Activated T-cell treated with anti-CD3 and anti-CD28 coated beads for 48 hours (primary cell): Measurements from ENCODE around the gene FREM2.

Experiments
- DNase-seq: peaks from one replicate; pipeline ENCODE4 v3.0.0-alpha.2; 2020; ENCODE audit warnings: low read depth

The FREM2 gene

GRCh38 chr13:38824342-38824741, 137.5 kb downstream of the FREM2 start:
- no peak for DNase-seq

GRCh38 chr13:38826182-38826813, 139.4 kb downstream of the FREM2 start:
- no peak for DNase-seq

GRCh38 chr13:38830442-38831045, 143.7 kb downstream of the FREM2 start:
- DNase-seq = no peak

GRCh38 chr13:38844581-38844980, 157.7 kb downstream of the FREM2 start:
- DNase-seq = no peak

GRCh38 chr13:38848360-38848759, 161.5 kb downstream of the FREM2 start:
- DNase-seq = no peak

- no peak for DNase-seq
These were observed 162.4 kb downstream of the FREM2 start for GRCh38 chr13:38849315-38849714.

- DNase-seq = no peak
These were observed 164.2 kb downstream of the FREM2 start for GRCh38 chr13:38850868-38851626.

GRCh38 chr13:38854226-38854625, 167.3 kb downstream of the FREM2 start:
- DNase-seq = no peak

GRCh38 chr13:38856065-38856464, 169.2 kb downstream of the FREM2 start:
- DNase-seq = no peak

- no peak for DNase-seq
These were observed 175.6 kb downstream of the FREM2 start for GRCh38 chr13:38862443-38862842.

GRCh38 chr13:38863536-38863935, 176.7 kb downstream of the FREM2 start:
- DNase-seq = no peak

GRCh38 chr13:38866649-38867048, 179.8 kb downstream of the FREM2 start:
- no peak for DNase-seq

GRCh38 chr13:38868399-38868798, 181.5 kb downstream of the FREM2 start:
- no peak for DNase-seq

GRCh38 chr13:38868870-38869269, 182.0 kb downstream of the FREM2 start:
- no peak for DNase-seq

- no peak for DNase-seq
These were observed 184.4 kb downstream of the FREM2 start for GRCh38 chr13:38871275-38871674.

- peak; percentile 25 for DNase-seq
These were observed 185.8 kb downstream of the FREM2 start for GRCh38 chr13:38872693-38873092.

- DNase-seq = no peak
These were observed 188.5 kb downstream of the FREM2 start for GRCh38 chr13:38875186-38875875.

- no peak for DNase-seq
These were observed 192.4 kb downstream of the FREM2 start for GRCh38 chr13:38879278-38879677.

GRCh38 chr13:38879786-38880185, 192.9 kb downstream of the FREM2 start:
- no peak for DNase-seq

GRCh38 chr13:38880397-38880796, 193.5 kb downstream of the FREM2 start:
- no peak for DNase-seq

GRCh38 chr13:38883783-38884182, 196.9 kb downstream of the FREM2 start:
- DNase-seq = no peak

GRCh38 chr13:38888309-38888708, 201.4 kb downstream of the FREM2 start:
- no peak for DNase-seq

- no peak for DNase-seq
These were observed 208.2 kb downstream of the FREM2 start for GRCh38 chr13:38895075-38895474.
